Thymus (tissue), 11 donors: ENCODE results near the gene CYP27A1. TPM values are rescaled to one million over a fixed set of nuclear protein-coding genes. Genes with fewer than 3 reads are reported as not detected.

Source experiments
- DNase-seq, 9 donors: peaks; one replicate each; pipeline ENCODE4 v3.0.0-alpha.2; 2013; ENCODE audit warnings: low spot score in 9 of 9, low read depth in 6 of 9, missing footprints in 1 of 9
- H3K27ac ChIP-seq, 2 donors: one replicate each; pipeline ENCODE4 v1.5.1; 2013; ENCODE audit warnings: control low read depth in 1 of 2, low read depth in 1 of 2, low read length in 1 of 2, mild to moderate bottlenecking in 1 of 2, moderate library complexity in 1 of 2
- H3K27me3 ChIP-seq, 2 donors: one replicate each; pipeline ENCODE4 v1.5.1; 2013; ENCODE audit warnings: low read length in 1 of 2; ENCODE audit not compliant: control insufficient read depth in 2 of 2, insufficient read depth in 1 of 2
- H3K36me3 ChIP-seq, 2 donors: one replicate each; pipeline ENCODE4 v1.5.1; 2013; ENCODE audit warnings: low read length in 1 of 2, mild to moderate bottlenecking in 1 of 2, moderate library complexity in 1 of 2; ENCODE audit not compliant: control insufficient read depth in 2 of 2, insufficient read depth in 2 of 2
- H3K4me1 ChIP-seq, 2 donors: one replicate each; pipeline ENCODE4 v1.5.1; 2013; ENCODE audit warnings: low read length in 2 of 2; ENCODE audit not compliant: control insufficient read depth in 2 of 2, insufficient read depth in 2 of 2
- H3K4me3 ChIP-seq, 2 donors: one replicate each; pipeline ENCODE4 v1.5.1; 2013; ENCODE audit warnings: low read length in 2 of 2, control low read depth in 1 of 2, mild to moderate bottlenecking in 1 of 2
- H3K9me3 ChIP-seq, 2 donors: one replicate each; pipeline ENCODE4 v1.5.1; 2013; ENCODE audit warnings: low read length in 1 of 2, mild to moderate bottlenecking in 1 of 2; ENCODE audit not compliant: control insufficient read depth in 2 of 2, insufficient read depth in 1 of 2
- WGBS: extraction: QIAGEN DNeasy Blood & Tissue Kit; methylation state at CpG from one replicate; pipeline ENCODE4 v1.1.7; 2013; 5-methylcytosine and 5-hydroxymethylcytosine counted together
- polyA plus RNA-seq: library from polyadenylated mRNA; stranded (reverse); fragments of 200-250 nt; gene quantifications from one replicate; pipeline ENCODE4 v1.2.3, GENCODE V29; 2013
- total RNA-seq: library from RNA; stranded (reverse); fragments of 120-200 nt; gene quantifications from one replicate; pipeline ENCODE4 v1.2.4, GENCODE V29; 2013
- donor health status: healthy.

The CYP27A1 gene
- total and polyA plus RNA-seq, 2 donors = 21.9 to 24.7 TPM

GRCh38 chr2:218812096-218812815 lies 30.3 kb downstream of the CYP27A1 start:
- Histone ChIP-seq H3K4me3 (no peak overlapping the region), H3K27ac (no peak overlapping the region), H3K36me3 (no peaks in the 10 kb centered on the region), H3K9me3 (no peaks in the 10 kb centered on the region), H3K27me3 (peaks cover 0 to 5% of the 10 kb centered on the region in 2 donors), H3K4me1 (no peaks in the 10 kb centered on the region)
- 96% methylated on average over 21 of the region's 21 CpGs for WGBS
- no peak for DNase-seq

GRCh38 chr2:218812861-218813260 lies 30.9 kb downstream of the CYP27A1 start:
- H3K27ac ChIP-seq = no peak overlapping the region
- peaks cover 0 to 7% of the 10 kb centered on the region in 2 donors for H3K27me3 ChIP-seq
- no peaks in the 10 kb centered on the region for H3K4me1 ChIP-seq
- no peaks in the 10 kb centered on the region for H3K9me3 ChIP-seq
- DNase-seq = no peak
- 87% methylated on average over 5 of the region's 5 CpGs for WGBS
- no peaks in the 10 kb centered on the region for H3K36me3 ChIP-seq
- no peak overlapping the region for H3K4me3 ChIP-seq

- no peak overlapping the region for H3K27ac ChIP-seq
- DNase-seq = no peak
- no peaks in the 10 kb centered on the region for H3K36me3 ChIP-seq
- H3K4me3 ChIP-seq = no peak overlapping the region
- 71% methylated on average over 11 of the region's 11 CpGs for WGBS
- no peaks in the 10 kb centered on the region for H3K4me1 ChIP-seq
- H3K9me3 ChIP-seq = no peaks in the 10 kb centered on the region
- peaks cover 0 to 7% of the 10 kb centered on the region in 2 donors for H3K27me3 ChIP-seq
These were observed 32.0 kb downstream of the CYP27A1 start for GRCh38 chr2:218813771-218814460.

GRCh38 chr2:218814540-218815243 lies 32.7 kb downstream of the CYP27A1 start:
- no peak for DNase-seq
- Histone ChIP-seq H3K4me1 (no peaks in the 10 kb centered on the region), H3K4me3 (no peak overlapping the region), H3K27me3 (peaks cover 0 to 4% of the 10 kb centered on the region in 2 donors), H3K36me3 (no peaks in the 10 kb centered on the region), H3K9me3 (no peaks in the 10 kb centered on the region), H3K27ac (no peak overlapping the region)
- WGBS = 96% methylated on average over 13 of the region's 13 CpGs

- no peak for DNase-seq
- Histone ChIP-seq H3K36me3 (no peaks in the 10 kb centered on the region), H3K9me3 (no peaks in the 10 kb centered on the region), H3K4me3 (no peak overlapping the region), H3K27me3 (peaks cover 0 to 4% of the 10 kb centered on the region in 2 donors), H3K4me1 (no peaks in the 10 kb centered on the region), H3K27ac (no peak overlapping the region)
- 83% methylated on average over 5 of the region's 5 CpGs for WGBS
These were observed 33.3 kb downstream of the CYP27A1 start for GRCh38 chr2:218815244-218815637.

GRCh38 chr2:218815649-218816048 lies 33.7 kb downstream of the CYP27A1 start:
- no peaks in the 10 kb centered on the region for H3K9me3 ChIP-seq
- H3K27me3 ChIP-seq = peaks cover 0 to 4% of the 10 kb centered on the region in 2 donors
- DNase-seq = no peak
- no peaks in the 10 kb centered on the region for H3K4me1 ChIP-seq
- H3K4me3 ChIP-seq = no peak overlapping the region
- no peaks in the 10 kb centered on the region for H3K36me3 ChIP-seq
- 96% methylated on average over 4 of the region's 4 CpGs for WGBS
- no peak overlapping the region for H3K27ac ChIP-seq

- WGBS = 93% methylated on average over 2 of the region's 2 CpGs
- H3K9me3 ChIP-seq = no peaks in the 10 kb centered on the region
- no peak overlapping the region for H3K4me3 ChIP-seq
- H3K36me3 ChIP-seq = no peaks in the 10 kb centered on the region
- peaks cover 0 to 4% of the 10 kb centered on the region in 2 donors for H3K27me3 ChIP-seq
- H3K27ac ChIP-seq = no peak overlapping the region
- no peaks in the 10 kb centered on the region for H3K4me1 ChIP-seq
- DNase-seq = no peak
These were observed 34.6 kb downstream of the CYP27A1 start for GRCh38 chr2:218816561-218817011.

GRCh38 chr2:218819093-218819492 lies 37.1 kb downstream of the CYP27A1 start:
- Histone ChIP-seq H3K27me3 (peaks cover 0 to 4% of the 10 kb centered on the region in 2 donors), H3K36me3 (no peaks in the 10 kb centered on the region)
- WGBS = 95% methylated on average over 7 of the region's 7 CpGs

More at GRCh38 chr2:218819093-218819492, 37.1 kb downstream of the CYP27A1 start:
- Histone ChIP-seq H3K4me1 (no peaks in the 10 kb centered on the region), H3K27ac (no peak overlapping the region), H3K4me3 (no peak overlapping the region), H3K9me3 (no peaks in the 10 kb centered on the region)
- DNase-seq = no peak
